Measurements from ENCODE around the gene ADGRD1. TPM values are rescaled to one million over a fixed set of nuclear protein-coding genes. Genes with fewer than 3 reads are reported as not detected.

Gene ADGRD1
- total RNA-seq, 1 donor from 2014 or later = 11.0 TPM

GRCh38 chr12:131188131-131189050 lies 234.7 kb downstream of the ADGRD1 start:
- Mint-ChIP-seq H3K4me3 (no peak overlapping the region), H3K36me3 (no peaks in the 10 kb centered on the region), H3K27me3 (peaks cover 37% of the 10 kb centered on the region), H3K9me3 (no peaks in the 10 kb centered on the region), H3K27ac (no peak overlapping the region), H3K4me1 (ENCODE audit: unreplicated experiment) (no peaks in the 10 kb centered on the region)
- TF ChIP-seq CTCF (conservative IDR thresholded peaks at IDR 0.05) = no peak
- no peak for DNase-seq (ENCODE audit: extremely low spot score, unreplicated experiment)

GRCh38 chr12:131189781-131190180 lies 236.1 kb downstream of the ADGRD1 start:
- H3K4me1 Mint-ChIP-seq (ENCODE audit: unreplicated experiment) = no peaks in the 10 kb centered on the region
- no peaks in the 10 kb centered on the region for H3K9me3 Mint-ChIP-seq
- TF ChIP-seq CTCF (conservative IDR thresholded peaks at IDR 0.05) = no peak
- no peak overlapping the region for H3K4me3 Mint-ChIP-seq
- H3K36me3 Mint-ChIP-seq = no peaks in the 10 kb centered on the region
- H3K27me3 Mint-ChIP-seq = peaks cover 43% of the 10 kb centered on the region
- no peak overlapping the region for H3K27ac Mint-ChIP-seq
- DNase-seq (ENCODE audit: extremely low spot score, unreplicated experiment) = no peak

GRCh38 chr12:131190965-131191364 lies 237.3 kb downstream of the ADGRD1 start:
- no peak for DNase-seq (ENCODE audit: extremely low spot score, unreplicated experiment)
- Mint-ChIP-seq H3K4me1 (ENCODE audit: unreplicated experiment) (no peaks in the 10 kb centered on the region), H3K4me3 (no peak overlapping the region), H3K27me3 (peaks cover 39% of the 10 kb centered on the region), H3K36me3 (no peaks in the 10 kb centered on the region), H3K9me3 (no peaks in the 10 kb centered on the region), H3K27ac (no peak overlapping the region)
- TF ChIP-seq CTCF (conservative IDR thresholded peaks at IDR 0.05) = no peak

Other genes with a start within 250 kb of the ADGRD1 start
- gene RIMBP2, start 237.6 kb upstream of the ADGRD1 start, total RNA-seq (ENCODE audit: low replicate concordance) = 23.7 and 35.6 TPM in 2 replicates
- 8.2 and 17.3 TPM in 2 replicates for gene STX2, start 114.7 kb upstream of the ADGRD1 start, total RNA-seq (ENCODE audit: low replicate concordance)
- 699 and 984 TPM in 2 replicates for gene RAN, start 81.8 kb upstream of the ADGRD1 start, total RNA-seq (ENCODE audit: low replicate concordance)